Thyroid gland (tissue), 4 donors: Measurements from ENCODE around the gene PPEF1. TPM values are rescaled to one million over a fixed set of nuclear protein-coding genes. Genes with fewer than 3 reads are reported as not detected.

Experiments
- DNase-seq, 2 donors: peaks; one replicate each; pipeline ENCODE4 v3.0.0-alpha.2; 2019
- H3K27ac ChIP-seq, 3 donors: fragments of 200-600 bp; sonication (generic); 1 replicate in 2 of 3; 2 replicates in 1 of 3; pipeline ENCODE4 v1.5.1; 2016 to 2019; ENCODE audit warnings: mild to moderate bottlenecking in 1 of 3, moderate library complexity in 1 of 3
- H3K27me3 ChIP-seq: fragments of 200-600 bp; sonication (generic); one replicate; pipeline ENCODE4 v1.5.1; 2019
- H3K36me3 ChIP-seq, 2 donors: fragments of 200-600 bp; sonication (generic); one replicate each; pipeline ENCODE4 v1.5.1; 2016 to 2019
- H3K4me1 ChIP-seq, 2 donors: fragments of 200-600 bp; sonication (generic); one replicate each; pipeline ENCODE4 v1.5.1; 2017 to 2019
- H3K4me3 ChIP-seq, 3 donors: fragments of 200-600 bp; sonication (generic); replicated peaks in 1 of 3; 1 replicate in 2 of 3; 2 replicates in 1 of 3; pipeline ENCODE4 v1.5.1; 2016; ENCODE audit warnings: mild to moderate bottlenecking in 1 of 3
- H3K9me3 ChIP-seq: fragments of 200-600 bp; sonication (generic); one replicate; pipeline ENCODE4 v1.5.1; 2017
- CTCF ChIP-seq, 6 experiments: fragments of 200-600 bp in 3 of 6; fragments of 450-650 bp in 3 of 6; sonication (generic) in 3 of 6; IDR thresholded peaks; one replicate each; pipeline ENCODE4 v1.5.1; 2016 to 2019; ENCODE audit warnings: antibody characterized with exemption in 6 of 6, mild to moderate bottlenecking in 2 of 6, inconsistent platforms in 1 of 6, moderate library complexity in 1 of 6
- POLR2A ChIP-seq, 2 donors: fragments of 450-650 bp; IDR thresholded peaks; one replicate each; pipeline ENCODE4 v1.6.1; 2017; ENCODE audit warnings: antibody characterized with exemption in 2 of 2, mild to moderate bottlenecking in 2 of 2, moderate library complexity in 1 of 2
- WGBS, 2 donors: methylation state at CpG; one replicate each; pipeline ENCODE4 v1.1.5; 2017; 5-methylcytosine and 5-hydroxymethylcytosine counted together
- intact Hi-C: fragments of 100-400 bp; cut with DNase I; formaldehyde crosslinking; loops from one replicate; pipeline ENCODE4 v1.15.1; 2023
- total RNA-seq, 4 donors: library from RNA; depleted of rRNA; stranded (reverse); fragments of >200 nt; gene quantifications; one replicate each; pipeline ENCODE4 v1.2.3, GENCODE V29; 2016

PPEF1 gene
- total RNA-seq, 4 donors from 2014 or later, result 0.22 to 2.0 TPM; not detected in 2

DNA sequence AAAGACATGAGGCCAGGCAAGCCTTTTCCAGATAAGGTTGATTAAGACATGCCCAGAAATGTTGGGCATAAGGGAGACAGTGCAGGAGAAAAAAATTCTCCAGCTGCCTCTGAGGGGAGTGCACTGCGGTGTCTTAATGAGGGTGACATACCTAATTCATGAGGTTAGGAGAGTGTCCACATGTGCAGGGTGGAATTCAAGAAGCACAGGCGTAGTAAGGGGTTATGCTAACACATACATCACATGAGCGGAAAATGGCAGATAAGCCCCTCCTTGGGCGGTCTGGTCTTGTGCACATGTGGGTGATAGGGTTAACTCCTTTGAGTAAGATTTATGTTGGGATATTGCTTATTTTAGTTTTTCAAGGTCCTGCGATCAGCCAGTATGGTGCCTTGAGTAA lies 154.1 kb downstream of the PPEF1 start:
- no peak for DNase-seq
- intact Hi-C loops, result no loop called here
- Histone ChIP-seq H3K27ac (no peak overlapping the region), H3K36me3 (no peaks in the 10 kb centered on the region), H3K27me3 (no peaks in the 10 kb centered on the region), H3K9me3 (no peaks in the 10 kb centered on the region), H3K4me1 (no peaks in the 10 kb centered on the region), H3K4me3 (no peak overlapping the region)
- no peak for TF ChIP-seq CTCF (IDR thresholded peaks at IDR 0.05)
- no peak for TF ChIP-seq POLR2A (IDR thresholded peaks at IDR 0.05)
- 89 to 93% methylated on average over 5 of the region's 5 CpGs for WGBS, 2 donors

DNA sequence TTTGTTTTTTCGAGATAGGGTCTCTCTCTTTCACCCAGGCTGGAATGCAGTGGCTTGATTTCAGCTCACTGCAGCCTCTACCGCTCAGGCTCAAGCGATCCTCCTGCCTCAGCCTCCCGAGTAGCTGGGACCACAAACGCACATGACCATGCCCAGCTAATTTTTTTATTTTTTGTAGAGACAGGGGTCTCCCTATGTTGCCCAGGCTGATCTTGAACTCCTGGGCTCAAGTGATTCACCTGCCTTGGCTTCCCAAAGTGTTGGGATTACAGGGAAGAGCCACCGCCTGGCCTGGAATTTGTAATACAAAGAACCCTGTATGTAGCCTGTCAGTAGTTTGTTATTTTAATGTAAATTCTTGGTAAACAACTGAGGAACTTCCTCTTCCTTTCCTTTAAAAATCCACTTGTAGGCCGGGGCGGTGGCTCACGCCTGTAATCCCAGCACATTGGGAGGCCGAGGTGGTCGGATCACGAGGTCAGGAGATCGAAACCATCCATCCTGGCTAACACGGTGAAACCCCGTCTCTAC lies 157.0 kb downstream of the PPEF1 start:
- Histone ChIP-seq H3K4me3 (no peak overlapping the region), H3K4me1 (no peaks in the 10 kb centered on the region), H3K27ac (no peak overlapping the region), H3K36me3 (no peaks in the 10 kb centered on the region), H3K9me3 (no peaks in the 10 kb centered on the region), H3K27me3 (no peaks in the 10 kb centered on the region)
- TF ChIP-seq CTCF (IDR thresholded peaks at IDR 0.05) (no peak), POLR2A (IDR thresholded peaks at IDR 0.05) (no peak)
- 93% methylated on average over 15 of the region's 15 CpGs for WGBS, 2 donors
- DNase-seq, result no peak
- intact Hi-C loops, result no loop called here

GRCh38 chrX:18871161-18871890 lies 163.9 kb downstream of the PPEF1 start:
- intact Hi-C loops, result no loop called here
- Histone ChIP-seq H3K27me3 (no peaks in the 10 kb centered on the region), H3K4me1 (no peaks in the 10 kb centered on the region), H3K36me3 (no peaks in the 10 kb centered on the region), H3K27ac (no peak overlapping the region), H3K4me3 (no peak overlapping the region), H3K9me3 (no peaks in the 10 kb centered on the region)
- TF ChIP-seq CTCF (IDR thresholded peaks at IDR 0.05), result no peak
- TF ChIP-seq POLR2A (IDR thresholded peaks at IDR 0.05), result no peak
- DNase-seq, result peak; percentile 18 to 25
- 56 to 71% methylated on average over 9 to 10 of the region's 10 CpGs for WGBS, 2 donors

DNA sequence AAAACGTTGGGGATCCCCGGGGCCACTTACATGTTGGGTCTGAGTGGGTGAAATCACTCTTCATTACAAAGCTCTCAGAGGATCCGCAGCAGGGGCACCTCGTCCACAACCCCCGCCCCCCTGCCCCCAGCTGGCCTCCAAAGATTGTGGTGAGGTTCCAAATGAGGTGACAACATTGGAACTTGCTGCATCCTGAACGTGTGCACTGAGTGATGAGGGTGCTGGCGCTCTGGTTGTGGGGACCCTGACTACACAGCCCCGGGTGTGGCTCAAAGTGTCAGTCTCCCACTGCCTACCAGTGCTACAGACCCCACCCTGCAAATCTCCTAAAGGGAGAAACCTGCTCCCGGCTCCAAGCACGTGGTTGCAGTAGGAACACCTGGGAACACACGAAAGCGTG lies 164.5 kb downstream of the PPEF1 start:
- no peaks in the 10 kb centered on the region for H3K27me3 ChIP-seq
- H3K36me3 ChIP-seq, result no peaks in the 10 kb centered on the region
- H3K4me1 ChIP-seq, result no peaks in the 10 kb centered on the region
- H3K4me3 ChIP-seq, result no peak overlapping the region
- intact Hi-C loops, result no loop called here
- H3K9me3 ChIP-seq, result no peaks in the 10 kb centered on the region
- no peak for DNase-seq
- TF ChIP-seq CTCF (IDR thresholded peaks at IDR 0.05) (no peak), POLR2A (IDR thresholded peaks at IDR 0.05) (no peak)
- no peak overlapping the region for H3K27ac ChIP-seq
- WGBS, 2 donors, result 47 to 66% methylated on average over 5 to 9 of the region's 12 CpGs

- H3K27ac ChIP-seq, result peak overlapping the region in 1 of 3 donors; percentile 10
- TF ChIP-seq POLR2A (IDR thresholded peaks at IDR 0.05), result no peak
- TF ChIP-seq CTCF (IDR thresholded peaks at IDR 0.05), result no peak
- H3K36me3 ChIP-seq, result no peaks in the 10 kb centered on the region
- no peaks in the 10 kb centered on the region for H3K27me3 ChIP-seq
- H3K4me1 ChIP-seq, result no peaks in the 10 kb centered on the region
- H3K4me3 ChIP-seq, result no peak overlapping the region
- H3K9me3 ChIP-seq, result no peaks in the 10 kb centered on the region
- no peak for DNase-seq
- 55 to 97% methylated on average over 2 to 6 of the region's 8 CpGs for WGBS, 2 donors
- intact Hi-C loops, result no loop called here
Observed at GRCh38 chrX:18872621-18873020, 165.2 kb downstream of the PPEF1 start.
